LNCAP (cell line): Measurements from ENCODE around the gene ST3GAL6.

Source experiments
- CTCF ChIP-seq: fragments of 450-650 bp; IDR thresholded peaks from 2 replicates; pipeline ENCODE4 v1.5.1; 2017; ENCODE audit warnings: mild to moderate bottlenecking

Gene ST3GAL6

GRCh38 chr3:98763076-98763475, at the start of gene ST3GAL6:
Gene ST3GAL6 (plus strand): TSS chr3:98763340. CDS start chr3:98768441, 5,101 bp downstream.
- TF ChIP-seq CTCF: no peak

GRCh38 chr3:98713984-98714383, 49.2 kb upstream of the ST3GAL6 start:
- no peak for TF ChIP-seq CTCF

GRCh38 chr3:98717584-98717983, 45.6 kb upstream of the ST3GAL6 start:
- TF ChIP-seq CTCF: no peak

GRCh38 chr3:98718730-98719129, 44.4 kb upstream of the ST3GAL6 start:
- no peak for TF ChIP-seq CTCF

- TF ChIP-seq CTCF: no peak
Measured at GRCh38 chr3:98721776-98722175, 41.4 kb upstream of the ST3GAL6 start.

- TF ChIP-seq CTCF: no peak
Measured at GRCh38 chr3:98722389-98722788, 40.8 kb upstream of the ST3GAL6 start.

- TF ChIP-seq CTCF: no peak
Measured at GRCh38 chr3:98725352-98725751, 37.8 kb upstream of the ST3GAL6 start.

GRCh38 chr3:98726084-98726483, 37.1 kb upstream of the ST3GAL6 start:
- no peak for TF ChIP-seq CTCF
